GM18517 (cell line): ENCODE data around the gene PACS1.
"Not testable (repeated sequence)": the region's sequence is repeated elsewhere in the genome, so short reads cannot be mapped to it uniquely, and the experiment has no call there.

Source experiments
- ATAC-seq: cut with Tn5 transposase; IDR thresholded peaks from one replicate; pipeline ENCODE4 v1.9.1; 2021; ENCODE audit warnings: mild to moderate bottlenecking, moderate library complexity; ENCODE audit not compliant: unreplicated experiment

Gene PACS1

GRCh38 chr11:66072518-66072917 lies 2.4 kb downstream of the PACS1 start:
- no peak for ATAC-seq

GRCh38 chr11:66073669-66074068 lies 3.6 kb downstream of the PACS1 start:
- no peak for ATAC-seq

DNA sequence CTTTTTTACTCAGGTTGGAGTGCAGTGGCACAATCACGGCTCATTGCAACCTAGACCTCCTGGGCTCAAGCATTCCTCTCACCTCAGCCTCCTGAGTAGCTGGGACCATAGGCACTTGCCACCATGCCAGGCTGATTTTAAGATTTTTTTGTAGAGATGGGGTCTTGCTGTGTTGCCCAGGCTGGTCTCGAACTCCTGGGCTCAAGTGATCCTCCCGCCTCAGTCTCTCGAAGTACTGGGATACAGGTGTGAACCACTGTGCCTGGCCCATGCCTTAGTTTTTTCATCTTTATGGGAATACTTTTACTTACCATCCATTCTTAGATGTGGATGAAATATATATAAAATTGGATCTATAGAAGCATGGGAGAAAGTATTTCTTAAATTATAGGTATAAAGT lies 5.2 kb downstream of the PACS1 start:
- ATAC-seq = no peak

DNA sequence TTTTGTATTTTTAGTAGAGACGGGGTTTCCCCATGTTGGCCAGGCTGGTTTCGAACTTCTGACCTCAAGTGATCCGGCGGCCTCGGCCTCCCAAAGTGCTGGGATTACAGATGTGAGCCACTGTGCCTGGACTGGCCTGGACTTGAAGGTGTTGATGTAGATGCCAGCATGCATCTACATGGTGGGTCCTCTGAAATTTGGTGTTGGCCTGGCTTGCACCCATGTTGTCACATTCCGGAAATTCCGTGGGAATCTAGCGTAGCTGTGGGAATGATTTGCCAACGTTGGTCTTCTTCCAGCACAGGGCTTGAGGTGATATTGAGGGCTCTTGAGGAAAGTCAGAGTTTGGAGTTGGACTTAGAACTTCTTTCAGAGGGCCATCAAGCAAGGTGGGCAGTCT lies 6.5 kb downstream of the PACS1 start:
- no peak for ATAC-seq

GRCh38 chr11:66077927-66078326 lies 7.9 kb downstream of the PACS1 start:
- ATAC-seq = no peak

DNA sequence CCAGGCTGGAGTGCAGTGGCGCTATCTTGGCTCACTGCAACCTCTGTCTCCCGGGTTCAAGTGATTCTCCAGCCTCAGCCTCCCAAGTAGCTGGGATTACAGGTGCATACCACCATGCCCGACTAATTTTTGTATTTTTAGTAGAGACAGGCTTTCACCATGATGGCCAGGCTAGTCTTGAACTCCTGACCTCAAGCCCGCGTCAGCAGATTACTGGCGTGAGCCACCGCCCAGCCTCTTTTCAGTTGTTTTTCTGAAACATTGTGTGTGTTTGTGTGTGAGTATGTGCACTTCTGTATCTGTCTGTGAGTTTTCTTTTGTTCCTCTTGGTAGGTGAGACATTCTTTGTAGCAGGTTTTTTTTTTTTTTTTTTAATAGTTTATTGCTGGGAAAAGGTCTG lies 8.9 kb downstream of the PACS1 start:
- not testable (repeated sequence) for ATAC-seq

- ATAC-seq = no peak
These were observed 10.2 kb downstream of the PACS1 start for GRCh38 chr11:66080055-66080817.

DNA sequence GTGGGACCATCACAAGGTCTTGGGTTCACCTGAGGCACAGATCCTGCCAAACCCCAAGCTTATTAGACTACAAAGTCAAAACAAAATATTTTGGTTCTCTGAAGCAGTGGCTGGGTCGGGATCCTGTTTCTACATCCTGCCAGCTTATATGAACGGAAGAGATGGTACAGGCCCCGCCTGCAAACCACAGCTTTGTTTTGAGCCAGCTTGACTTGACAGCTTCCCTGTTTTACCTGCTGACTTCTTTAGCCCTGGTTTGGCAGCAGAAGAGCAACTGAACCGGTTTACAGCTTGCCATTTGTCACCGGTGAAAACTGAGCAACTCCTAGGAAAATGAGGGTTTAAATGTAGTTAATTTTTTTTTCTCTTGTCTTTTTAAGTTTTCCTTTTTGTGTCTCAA lies 11.4 kb downstream of the PACS1 start:
- no peak for ATAC-seq

GRCh38 chr11:66082946-66083698 lies 13.1 kb downstream of the PACS1 start:
- ATAC-seq = no peak

- no peak for ATAC-seq
These were observed 13.7 kb downstream of the PACS1 start for GRCh38 chr11:66083767-66084166.

- no peak for ATAC-seq
These were observed 14.9 kb downstream of the PACS1 start for GRCh38 chr11:66084821-66085475.

DNA sequence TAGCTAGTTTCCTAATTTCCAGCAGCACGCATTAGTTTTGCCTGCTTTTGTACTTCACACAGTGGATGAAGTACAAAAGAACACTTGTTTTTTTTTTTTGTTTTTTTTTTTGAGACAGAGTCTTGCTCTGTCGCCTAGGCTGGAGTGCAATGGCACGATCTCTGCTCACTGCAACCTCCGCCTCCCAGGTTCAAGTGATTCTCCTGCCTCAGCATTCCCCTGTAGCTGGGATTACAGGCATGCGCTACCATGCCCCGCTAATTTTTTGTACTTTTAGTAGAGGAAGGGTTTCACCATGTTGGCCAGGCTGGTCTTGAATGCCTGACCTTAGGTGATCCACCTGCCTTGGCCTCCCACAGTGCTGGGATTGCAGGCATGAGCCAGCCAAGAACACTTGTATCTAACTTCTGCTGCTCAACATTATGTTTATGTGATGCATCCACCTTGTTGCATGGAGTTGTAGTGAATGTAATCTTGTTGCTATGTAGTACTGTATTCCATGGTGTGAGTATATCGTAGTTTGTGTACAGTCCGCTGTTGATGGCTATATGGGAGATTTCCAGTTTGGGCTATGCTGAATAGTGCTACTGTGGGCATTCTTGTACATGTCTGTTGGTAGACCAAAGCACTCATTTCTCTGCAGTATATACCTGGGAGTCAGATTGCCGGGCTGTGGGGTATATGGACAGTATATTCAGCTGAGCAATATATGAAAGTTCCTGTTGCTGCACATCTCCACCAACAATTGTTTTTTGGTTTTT lies 17.3 kb downstream of the PACS1 start:
- ATAC-seq = no peak

DNA sequence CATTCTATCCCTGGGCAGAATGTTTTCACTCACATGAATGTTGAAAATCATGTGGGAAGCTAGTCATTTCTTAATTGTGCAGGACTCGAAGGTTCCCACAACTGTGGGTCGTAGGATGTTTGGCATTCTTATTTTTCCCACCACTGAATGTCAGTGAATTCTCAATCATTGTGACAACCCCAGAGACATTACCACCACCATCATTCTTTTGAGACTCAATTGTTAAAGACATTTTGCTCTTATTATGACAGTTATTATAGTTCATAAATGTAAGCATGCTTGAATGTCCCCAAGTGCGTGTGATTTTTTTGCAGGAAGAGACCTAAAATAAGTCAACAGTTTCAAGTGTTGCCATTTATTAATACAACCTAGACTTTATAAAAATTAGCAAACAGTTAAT lies 19.0 kb downstream of the PACS1 start:
- no peak for ATAC-seq

DNA sequence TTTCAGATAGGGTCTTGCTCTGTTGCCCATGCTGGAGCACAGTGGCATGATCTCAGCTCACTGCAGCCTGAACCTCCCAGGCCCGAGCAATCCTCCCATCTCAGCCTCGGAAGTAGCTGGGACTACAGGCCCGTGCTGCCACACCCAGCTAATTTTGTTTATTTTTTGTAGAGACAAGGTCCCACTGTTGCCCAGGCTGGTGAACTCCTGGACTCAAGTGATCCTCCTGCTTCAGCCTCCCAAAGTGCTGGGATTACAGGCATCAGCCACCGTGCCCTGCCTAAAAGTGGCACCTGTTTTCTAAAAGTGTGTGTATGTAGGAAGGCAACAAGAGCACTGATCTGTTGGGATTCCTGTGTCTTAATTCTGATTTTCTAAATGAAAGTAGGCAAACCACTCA lies 20.2 kb downstream of the PACS1 start:
- no peak for ATAC-seq

- not testable (repeated sequence) for ATAC-seq
These were observed 22.1 kb downstream of the PACS1 start for GRCh38 chr11:66092125-66092524.

GRCh38 chr11:66099746-66100145 lies 29.7 kb downstream of the PACS1 start:
- not testable (repeated sequence) for ATAC-seq

GRCh38 chr11:66100272-66101065 lies 30.4 kb downstream of the PACS1 start:
- no peak for ATAC-seq

- no peak for ATAC-seq
These were observed 31.0 kb downstream of the PACS1 start for GRCh38 chr11:66101066-66101464.

- ATAC-seq = no peak
These were observed 34.1 kb downstream of the PACS1 start for GRCh38 chr11:66104057-66104638.
